CD4-positive, alpha-beta T cell treated with Interleukin-17A for 4 hours (primary cell): ENCODE results near the gene KCNQ1OT1.

Experiments
- DNase-seq: peaks from one replicate; pipeline ENCODE4 v3.0.0-alpha.2; 2020; ENCODE audit warnings: mixed read lengths

The KCNQ1OT1 gene

GRCh38 chr11:2685566-2686359 is 14.0 kb downstream of the KCNQ1OT1 start:
- DNase-seq = no peak

GRCh38 chr11:2685051-2685450 is 14.7 kb downstream of the KCNQ1OT1 start:
- no peak for DNase-seq

- no peak for DNase-seq
These were observed 15.2 kb downstream of the KCNQ1OT1 start for GRCh38 chr11:2684581-2684980.

- DNase-seq = no peak
These were observed 16.0 kb downstream of the KCNQ1OT1 start for GRCh38 chr11:2683806-2684205.

GRCh38 chr11:2681408-2682145 is 18.2 kb downstream of the KCNQ1OT1 start:
- no peak for DNase-seq

GRCh38 chr11:2679011-2679676 is 20.6 kb downstream of the KCNQ1OT1 start:
- DNase-seq = no peak

GRCh38 chr11:2678396-2678795 is 21.4 kb downstream of the KCNQ1OT1 start:
- DNase-seq = no peak

GRCh38 chr11:2677127-2677526 is 22.7 kb downstream of the KCNQ1OT1 start:
- no peak for DNase-seq

- no peak for DNase-seq
These were observed 24.3 kb downstream of the KCNQ1OT1 start for GRCh38 chr11:2675540-2675939.

- no peak for DNase-seq
These were observed 25.1 kb downstream of the KCNQ1OT1 start for GRCh38 chr11:2674658-2675131.

- DNase-seq = no peak
These were observed 25.8 kb downstream of the KCNQ1OT1 start for GRCh38 chr11:2673871-2674471.

- no peak for DNase-seq
These were observed 26.6 kb downstream of the KCNQ1OT1 start for GRCh38 chr11:2673250-2673610.

- DNase-seq = no peak
These were observed 27.1 kb downstream of the KCNQ1OT1 start for GRCh38 chr11:2672553-2673249.

- DNase-seq = no peak
These were observed 28.0 kb downstream of the KCNQ1OT1 start for GRCh38 chr11:2671748-2672147.

GRCh38 chr11:2670541-2671100 is 29.2 kb downstream of the KCNQ1OT1 start:
- DNase-seq = no peak

GRCh38 chr11:2669634-2670469 is 29.9 kb downstream of the KCNQ1OT1 start:
- DNase-seq = no peak

- DNase-seq = no peak
These were observed 30.9 kb downstream of the KCNQ1OT1 start for GRCh38 chr11:2668876-2669275.

- DNase-seq = no peak
These were observed 31.9 kb downstream of the KCNQ1OT1 start for GRCh38 chr11:2667940-2668339.

- no peak for DNase-seq
These were observed 32.8 kb downstream of the KCNQ1OT1 start for GRCh38 chr11:2666828-2667570.

GRCh38 chr11:2666401-2666741 is 33.4 kb downstream of the KCNQ1OT1 start:
- no peak for DNase-seq
